Forelimb muscle (tissue), 1 donor: ENCODE results near the gene MTOR. TPM values are rescaled to one million over a fixed set of nuclear protein-coding genes. Genes with fewer than 3 reads are reported as not detected.

Source experiments
- DNase-seq: peaks from one replicate; pipeline ENCODE4 v3.0.0-alpha.2; 2013; ENCODE audit warnings: low read depth
- polyA plus RNA-seq: library from polyadenylated mRNA; unstranded; fragments of 120-200 nt; gene quantifications from one replicate; pipeline ENCODE4 v1.2.1, GENCODE V29; 2013; ENCODE audit not compliant: insufficient read length

MTOR gene
- polyA plus RNA-seq, 1 donor: 27.8 TPM

GRCh38 chr1:11151114-11151513, 111.2 kb downstream of the MTOR start:
- DNase-seq: no peak

GRCh38 chr1:11150326-11150725, 112.0 kb downstream of the MTOR start:
- DNase-seq: no peak

GRCh38 chr1:11147197-11147770, 115.1 kb downstream of the MTOR start:
- DNase-seq: no peak

- no peak for DNase-seq
These were observed 116.6 kb downstream of the MTOR start for GRCh38 chr1:11145741-11146140.

- no peak for DNase-seq
These were observed 117.6 kb downstream of the MTOR start for GRCh38 chr1:11144570-11145256.

GRCh38 chr1:11143907-11144306, 118.4 kb downstream of the MTOR start:
- no peak for DNase-seq

- no peak for DNase-seq
These were observed 119.0 kb downstream of the MTOR start for GRCh38 chr1:11143401-11143800.

GRCh38 chr1:11142618-11143391, 119.5 kb downstream of the MTOR start:
- no peak for DNase-seq

GRCh38 chr1:11138952-11139351, 123.4 kb downstream of the MTOR start:
- DNase-seq: no peak

GRCh38 chr1:11138029-11138428, 124.3 kb downstream of the MTOR start:
- no peak for DNase-seq

GRCh38 chr1:11134898-11135266, 127.5 kb downstream of the MTOR start:
- DNase-seq: no peak

GRCh38 chr1:11134251-11134897, 128.0 kb downstream of the MTOR start:
- DNase-seq: no peak

- DNase-seq: no peak
These were observed 129.6 kb downstream of the MTOR start for GRCh38 chr1:11132563-11133293.

GRCh38 chr1:11131816-11132215, 130.5 kb downstream of the MTOR start:
- DNase-seq: no peak

- no peak for DNase-seq
These were observed 131.9 kb downstream of the MTOR start for GRCh38 chr1:11130406-11130805.

GRCh38 chr1:11129649-11130390, 132.5 kb downstream of the MTOR start:
- DNase-seq: no peak

GRCh38 chr1:11126569-11126968, 135.8 kb downstream of the MTOR start:
- no peak for DNase-seq

- DNase-seq: no peak
These were observed 136.4 kb downstream of the MTOR start for GRCh38 chr1:11125931-11126330.

- DNase-seq: no peak
These were observed 137.4 kb downstream of the MTOR start for GRCh38 chr1:11124965-11125364.

- no peak for DNase-seq
These were observed 146.0 kb downstream of the MTOR start for GRCh38 chr1:11116318-11116717.

- no peak for DNase-seq
These were observed 147.4 kb downstream of the MTOR start for GRCh38 chr1:11114966-11115365.
